Neuronal stem cell (in vitro differentiated cells): Measurements from ENCODE around the gene AZU1.

Experiments
- DNase-seq: peaks from one replicate; pipeline ENCODE4 v3.0.0-alpha.2; 2013; ENCODE audit warnings: low spot score
- H2AFZ ChIP-seq: one replicate; pipeline ENCODE4 v1.6.1; 2013; ENCODE audit warnings: mild to moderate bottlenecking, low read length, inconsistent platforms
- H2AK5ac ChIP-seq: 2 replicates; pipeline ENCODE4 v1.6.1; 2013; ENCODE audit warnings: low read depth, mild to moderate bottlenecking, inconsistent platforms, low read length, moderate library complexity, mixed read lengths
- H2BK120ac ChIP-seq: 2 replicates; pipeline ENCODE4 v1.6.1; 2013; ENCODE audit warnings: low read depth, mild to moderate bottlenecking, inconsistent platforms, low read length, moderate library complexity, mixed read lengths
- H2BK12ac ChIP-seq: one replicate; pipeline ENCODE4 v1.6.1; 2013; ENCODE audit warnings: low read length, inconsistent platforms
- H2BK15ac ChIP-seq: 2 replicates; pipeline ENCODE4 v1.6.1; 2013; ENCODE audit warnings: mild to moderate bottlenecking, low read length, inconsistent platforms, mixed read lengths
- H2BK5ac ChIP-seq: one replicate; pipeline ENCODE4 v1.6.1; 2013; ENCODE audit warnings: inconsistent platforms, mild to moderate bottlenecking, low read length, moderate library complexity
- H3K14ac ChIP-seq: one replicate; pipeline ENCODE4 v1.6.1; 2013; ENCODE audit warnings: low read length, inconsistent platforms
- H3K18ac ChIP-seq: 2 replicates; pipeline ENCODE4 v1.6.1; 2013; ENCODE audit warnings: low read length, inconsistent platforms
- H3K23ac ChIP-seq: 2 replicates; pipeline ENCODE4 v1.6.1; 2013; ENCODE audit warnings: low read depth, mild to moderate bottlenecking, mixed read lengths, low read length, inconsistent platforms; ENCODE audit not compliant: poor library complexity
- H3K27ac ChIP-seq: replicated peaks from 3 replicates; pipeline ENCODE4 v1.5.1; 2013; ENCODE audit warnings: low read length, inconsistent platforms
- H3K27me3 ChIP-seq, 3 experiments: 2 replicates each; pipeline ENCODE4 v1.6.1; 2013; ENCODE audit warnings: low read length in 3 of 3, mild to moderate bottlenecking in 2 of 3, inconsistent platforms in 1 of 3, low read depth in 1 of 3, mixed read lengths in 1 of 3, moderate library complexity in 1 of 3; ENCODE audit not compliant: control insufficient read depth in 3 of 3, insufficient read depth in 3 of 3
- H3K36me3 ChIP-seq, 2 donors: replicated peaks in 1 of 2; 2 replicates each; pipeline ENCODE4 v1.6.1; 2013; ENCODE audit warnings: low read length in 2 of 2; ENCODE audit not compliant: control insufficient read depth in 2 of 2, insufficient read depth in 2 of 2
- H3K4ac ChIP-seq: 2 replicates; pipeline ENCODE4 v1.6.1; 2013; ENCODE audit warnings: inconsistent platforms, mild to moderate bottlenecking, low read length, moderate library complexity
- H3K4me1 ChIP-seq, 2 donors: 1 replicate in 1 of 2; 2 replicates in 1 of 2; pipeline ENCODE4 v1.6.1; 2013; ENCODE audit warnings: low read length in 2 of 2, low read depth in 1 of 2; ENCODE audit not compliant: control insufficient read depth in 2 of 2, insufficient read depth in 1 of 2
- H3K4me2 ChIP-seq: one replicate; pipeline ENCODE4 v1.6.1; 2013; ENCODE audit warnings: mild to moderate bottlenecking, low read length, inconsistent platforms; ENCODE audit not compliant: insufficient read depth, poor library complexity, severe bottlenecking
- H3K4me3 ChIP-seq, 2 donors: 2 replicates each; pipeline ENCODE4 v1.5.1; 2013; ENCODE audit warnings: low read length in 2 of 2, mild to moderate bottlenecking in 2 of 2, inconsistent platforms in 1 of 2, moderate library complexity in 1 of 2
- H3K79me1 ChIP-seq: one replicate; pipeline ENCODE4 v1.6.1; 2013; ENCODE audit warnings: low read depth, mild to moderate bottlenecking, inconsistent platforms, low read length, moderate library complexity
- H3K9ac ChIP-seq: one replicate; pipeline ENCODE4 v1.6.1; 2013; ENCODE audit warnings: mild to moderate bottlenecking, low read depth, low read length, inconsistent platforms; ENCODE audit not compliant: poor library complexity
- H3K9me3 ChIP-seq, 2 donors: replicated peaks in 1 of 2; 2 replicates each; pipeline versions ENCODE3 to v1.6.1; 2013; ENCODE audit warnings: low read length in 2 of 2, mild to moderate bottlenecking in 2 of 2, inconsistent platforms in 1 of 2, low read depth in 1 of 2, mixed read lengths in 1 of 2, moderate library complexity in 1 of 2; ENCODE audit not compliant: control insufficient read depth in 2 of 2, insufficient read depth in 1 of 2
- H4K8ac ChIP-seq: one replicate; pipeline ENCODE4 v1.6.1; 2013; ENCODE audit warnings: low read depth, mild to moderate bottlenecking, inconsistent platforms, low read length, moderate library complexity
- H4K91ac ChIP-seq: one replicate; pipeline ENCODE4 v1.6.1; 2013; ENCODE audit warnings: low read length, low read depth, mild to moderate bottlenecking, inconsistent platforms; ENCODE audit not compliant: poor library complexity
- WGBS, 2 donors: extraction: QIAGEN DNeasy Blood & Tissue Kit; methylation state at CpG; one replicate each; pipeline ENCODE4 v1.1.7; 2013; ENCODE audit warnings: missing lambda C conversion rate in 2 of 2, mixed read lengths in 1 of 2; ENCODE audit not compliant: insufficient read length in 2 of 2, insufficient replicate concordance in 1 of 2; ENCODE audit errors: extremely low coverage in 2 of 2; 5-methylcytosine and 5-hydroxymethylcytosine counted together

AZU1 gene

GRCh38 chr19:787536-787935, 40.1 kb upstream of the AZU1 start:
- no CpG with 5 or more reads among the region's 16 CpGs for WGBS, 2 donors
- Histone ChIP-seq H2BK15ac (peak overlapping the region; percentile 98), H3K23ac (peak overlapping the region; percentile 73), H3K79me1 (no peaks in the 10 kb centered on the region), H2AK5ac (peak overlapping the region; percentile 98), H3K9me3 (peaks cover 0 to 2% of the 10 kb centered on the region in 2 donors), H3K27ac (no peak overlapping the region), H4K91ac (no peak overlapping the region), H2AFZ (peak overlapping the region; percentile 29), H3K9ac (no peak overlapping the region), H3K4me3 (no peak overlapping the region), H3K4ac (peak overlapping the region; percentile 66), H3K18ac (peak overlapping the region; percentile 80), H2BK5ac (no peak overlapping the region), H2BK120ac (no peak overlapping the region), H3K27me3 (no peaks in the 10 kb centered on the region), H3K4me2 (no peak overlapping the region), H2BK12ac (peak overlapping the region; percentile 90), H3K36me3 (no peaks in the 10 kb centered on the region), H3K14ac (no peak overlapping the region), H3K4me1 (peaks cover 17 to 18% of the 10 kb centered on the region in 2 donors), H4K8ac (no peak overlapping the region)
- no peak for DNase-seq

GRCh38 chr19:788686-788982, 39.0 kb upstream of the AZU1 start:
- Histone ChIP-seq H3K79me1 (no peaks in the 10 kb centered on the region), H3K4me3 (peak overlapping the region in 1 of 2 donors; percentile 41), H2BK15ac (peak overlapping the region; percentile 96), H3K4ac (peak overlapping the region; percentile 53), H2AFZ (peak overlapping the region; percentile 87), H4K91ac (no peak overlapping the region), H2BK12ac (no peak overlapping the region), H2AK5ac (peak overlapping the region; percentile 90), H2BK5ac (peak overlapping the region; percentile 91), H3K9ac (peak overlapping the region; percentile 84), H3K27me3 (no peaks in the 10 kb centered on the region), H2BK120ac (peak overlapping the region; percentile 98), H3K23ac (peak overlapping the region; percentile 85), H3K4me2 (no peak overlapping the region), H3K4me1 (peaks cover 15 to 16% of the 10 kb centered on the region in 2 donors), H4K8ac (peak overlapping the region; percentile 99), H3K9me3 (peaks cover 0 to 2% of the 10 kb centered on the region in 2 donors), H3K18ac (peak overlapping the region; percentile 96), H3K27ac (peak overlapping the region; percentile 85), H3K36me3 (no peaks in the 10 kb centered on the region), H3K14ac (no peak overlapping the region)
- no peak for DNase-seq
- WGBS, 2 donors, result no CpG with 5 or more reads among the region's 11 CpGs

- H2BK5ac ChIP-seq, result peak overlapping the region; percentile 91
- H3K36me3 ChIP-seq, result no peaks in the 10 kb centered on the region
- peak overlapping the region; percentile 85 for H3K27ac ChIP-seq
Observed at GRCh38 chr19:788983-789700, 38.5 kb upstream of the AZU1 start.

GRCh38 chr19:789701-790060, 38.0 kb upstream of the AZU1 start:
- Histone ChIP-seq H4K91ac (no peak overlapping the region), H2AFZ (peak overlapping the region; percentile 87), H3K4me2 (no peak overlapping the region), H3K4me1 (peaks cover 13 to 16% of the 10 kb centered on the region in 2 donors), H3K4me3 (peak overlapping the region; percentile 11 to 41), H3K9ac (peak overlapping the region; percentile 64), H3K27ac (peak overlapping the region; percentile 85), H3K36me3 (no peaks in the 10 kb centered on the region), H2BK15ac (peak overlapping the region; percentile 96), H3K27me3 (no peaks in the 10 kb centered on the region), H3K14ac (no peak overlapping the region), H3K4ac (no peak overlapping the region), H2AK5ac (peak overlapping the region; percentile 90), H4K8ac (no peak overlapping the region), H3K23ac (peak overlapping the region; percentile 85), H2BK5ac (peak overlapping the region; percentile 91), H2BK120ac (peak overlapping the region; percentile 98), H3K9me3 (no peaks in the 10 kb centered on the region), H3K18ac (peak overlapping the region; percentile 96), H3K79me1 (no peaks in the 10 kb centered on the region), H2BK12ac (no peak overlapping the region)
- no peak for DNase-seq
- no CpG with 5 or more reads among the region's 9 CpGs for WGBS, 2 donors

More at GRCh38 chr19:788983-789700, 38.5 kb upstream of the AZU1 start:
- H2BK12ac ChIP-seq, result no peak overlapping the region
- peak overlapping the region in 1 of 2 donors; percentile 41 for H3K4me3 ChIP-seq
- peak overlapping the region; percentile 85 for H3K23ac ChIP-seq
- no peak overlapping the region for H4K91ac ChIP-seq
- H3K4me1 ChIP-seq, result peaks cover 15 to 16% of the 10 kb centered on the region in 2 donors
- H3K14ac ChIP-seq, result no peak overlapping the region
- DNase-seq, result no peak
- peak overlapping the region; percentile 96 for H3K18ac ChIP-seq
- H3K79me1 ChIP-seq, result no peaks in the 10 kb centered on the region
- no CpG with 5 or more reads among the region's 33 CpGs for WGBS, 2 donors
- peak overlapping the region; percentile 76 for H3K4ac ChIP-seq
- H2BK15ac ChIP-seq, result peak overlapping the region; percentile 96
- H3K9ac ChIP-seq, result peak overlapping the region; percentile 84
- peak overlapping the region; percentile 99 for H4K8ac ChIP-seq
- peak overlapping the region; percentile 90 for H2AK5ac ChIP-seq
- peak overlapping the region; percentile 98 for H2BK120ac ChIP-seq
- H3K27me3 ChIP-seq, result no peaks in the 10 kb centered on the region
- peak overlapping the region; percentile 87 for H2AFZ ChIP-seq
- no peak overlapping the region for H3K4me2 ChIP-seq
- peaks cover 0 to 2% of the 10 kb centered on the region in 2 donors for H3K9me3 ChIP-seq
